Measurements from ENCODE around the gene CAPN2.
"Not testable (repeated sequence)": the region's sequence is repeated elsewhere in the genome, so short reads cannot be mapped to it uniquely, and the experiment has no call there.

Gene CAPN2

DNA sequence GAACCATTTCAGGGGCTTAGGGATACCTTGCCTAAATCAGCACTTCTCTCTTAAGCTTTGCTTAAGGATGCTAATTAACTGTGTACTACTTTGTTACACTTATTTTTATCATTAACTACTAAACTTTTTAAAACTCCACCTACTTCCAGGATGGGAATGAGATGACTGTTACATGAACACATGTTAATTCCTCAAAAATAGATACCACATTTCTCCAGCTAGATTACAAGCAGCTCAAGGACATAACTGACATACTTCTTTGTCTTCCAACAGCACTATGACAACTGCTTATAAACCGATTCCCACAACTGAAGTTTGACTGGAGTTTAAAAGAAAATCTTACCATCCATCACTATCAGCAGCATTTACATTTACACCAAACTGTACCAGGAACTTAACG is 79.7 kb downstream of the CAPN2 start:
- Histone ChIP-seq H3K9ac (ENCODE audit: low read length) (no peak overlapping the region), H3K4me3 (ENCODE audit: low read depth in 1 of 2, low read length in 2 of 2) (no peak overlapping the region), H3K9me3 (ENCODE audit: low read length) (no peaks in the 10 kb centered on the region), H3K27me3 (ENCODE audit: control insufficient read depth in 1 of 2, insufficient read depth in 2 of 2, low read length in 2 of 2) (no peaks in the 10 kb centered on the region), H3K36me3 (ENCODE audit: insufficient read depth, low read length) (peaks cover 37% of the 10 kb centered on the region), H3K27ac (ENCODE audit: low read depth, low read length) (no peak overlapping the region), H3K4me1 (ENCODE audit: insufficient read depth, low read length) (no peaks in the 10 kb centered on the region)

GRCh38 chr1:223793716-223794115 is 81.4 kb downstream of the CAPN2 start:
- H3K9ac ChIP-seq (ENCODE audit: low read length) = no peak overlapping the region
- H3K9me3 ChIP-seq (ENCODE audit: low read length) = no peaks in the 10 kb centered on the region
- no peaks in the 10 kb centered on the region for H3K4me1 ChIP-seq (ENCODE audit: insufficient read depth, low read length)
- no peak overlapping the region for H3K4me3 ChIP-seq (ENCODE audit: low read depth in 1 of 2, low read length in 2 of 2)
- no peak overlapping the region for H3K27ac ChIP-seq (ENCODE audit: low read depth, low read length)
- H3K36me3 ChIP-seq (ENCODE audit: insufficient read depth, low read length) = peaks cover 44% of the 10 kb centered on the region
- no peaks in the 10 kb centered on the region for H3K27me3 ChIP-seq (ENCODE audit: control insufficient read depth in 1 of 2, insufficient read depth in 2 of 2, low read length in 2 of 2)

- no peak overlapping the region for H3K9ac ChIP-seq (ENCODE audit: low read length)
- peaks cover 42% of the 10 kb centered on the region for H3K36me3 ChIP-seq (ENCODE audit: insufficient read depth, low read length)
- no peaks in the 10 kb centered on the region for H3K27me3 ChIP-seq (ENCODE audit: control insufficient read depth in 1 of 2, insufficient read depth in 2 of 2, low read length in 2 of 2)
- H3K27ac ChIP-seq (ENCODE audit: low read depth, low read length) = no peak overlapping the region
- no peaks in the 10 kb centered on the region for H3K4me1 ChIP-seq (ENCODE audit: insufficient read depth, low read length)
- H3K4me3 ChIP-seq (ENCODE audit: low read depth in 1 of 2, low read length in 2 of 2) = no peak overlapping the region
- H3K9me3 ChIP-seq (ENCODE audit: low read length) = no peaks in the 10 kb centered on the region
Measured at GRCh38 chr1:223794136-223794880, 82.0 kb downstream of the CAPN2 start.

- Histone ChIP-seq H3K27ac (ENCODE audit: low read depth, low read length) (no peak overlapping the region), H3K4me3 (ENCODE audit: low read depth in 1 of 2, low read length in 2 of 2) (no peak overlapping the region), H3K27me3 (ENCODE audit: control insufficient read depth in 1 of 2, insufficient read depth in 2 of 2, low read length in 2 of 2) (no peaks in the 10 kb centered on the region), H3K9me3 (ENCODE audit: low read length) (no peaks in the 10 kb centered on the region), H3K9ac (ENCODE audit: low read length) (no peak overlapping the region), H3K36me3 (ENCODE audit: insufficient read depth, low read length) (peaks cover 56% of the 10 kb centered on the region), H3K4me1 (ENCODE audit: insufficient read depth, low read length) (no peaks in the 10 kb centered on the region)
Measured at GRCh38 chr1:223796210-223796609, 83.9 kb downstream of the CAPN2 start.

DNA sequence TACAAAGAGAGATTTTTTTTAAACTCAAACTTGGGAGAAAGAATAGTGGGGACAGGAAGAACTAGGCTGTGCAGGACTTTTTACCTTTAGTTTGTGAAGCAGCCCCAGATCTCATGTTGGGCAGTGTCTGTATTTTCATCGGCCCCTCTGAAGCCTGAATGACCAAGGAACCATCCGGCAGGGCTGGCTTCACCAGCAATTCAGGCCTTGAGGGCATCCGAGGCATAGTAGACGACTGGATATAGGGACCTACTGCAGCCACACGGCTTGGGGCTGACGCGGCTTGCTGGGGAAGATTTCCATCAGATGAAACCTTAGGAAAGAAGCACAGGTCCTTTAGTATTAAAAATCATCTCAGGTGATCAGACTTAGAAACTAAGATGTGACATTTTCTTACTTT is 89.7 kb downstream of the CAPN2 start:
- no peak overlapping the region for H3K9ac ChIP-seq (ENCODE audit: low read length)
- no peak overlapping the region for H3K27ac ChIP-seq (ENCODE audit: low read depth, low read length)

GRCh38 chr1:223802602-223803001 is 90.3 kb downstream of the CAPN2 start:
- Histone ChIP-seq H3K36me3 (ENCODE audit: insufficient read depth, low read length) (peaks cover 67% of the 10 kb centered on the region), H3K4me3 (ENCODE audit: low read depth in 1 of 2, low read length in 2 of 2) (no peak overlapping the region), H3K9me3 (ENCODE audit: low read length) (no peaks in the 10 kb centered on the region), H3K27ac (ENCODE audit: low read depth, low read length) (no peak overlapping the region), H3K4me1 (ENCODE audit: insufficient read depth, low read length) (no peaks in the 10 kb centered on the region), H3K27me3 (ENCODE audit: control insufficient read depth in 1 of 2, insufficient read depth in 2 of 2, low read length in 2 of 2) (no peaks in the 10 kb centered on the region), H3K9ac (ENCODE audit: low read length) (no peak overlapping the region)

More for the DNA sequence above, 89.7 kb downstream of the CAPN2 start:
- H3K36me3 ChIP-seq (ENCODE audit: insufficient read depth, low read length) = peaks cover 67% of the 10 kb centered on the region
- no peak overlapping the region for H3K4me3 ChIP-seq (ENCODE audit: low read depth in 1 of 2, low read length in 2 of 2)
- H3K4me1 ChIP-seq (ENCODE audit: insufficient read depth, low read length) = no peaks in the 10 kb centered on the region
- no peaks in the 10 kb centered on the region for H3K9me3 ChIP-seq (ENCODE audit: low read length)
- no peaks in the 10 kb centered on the region for H3K27me3 ChIP-seq (ENCODE audit: control insufficient read depth in 1 of 2, insufficient read depth in 2 of 2, low read length in 2 of 2)

- Histone ChIP-seq H3K9me3 (ENCODE audit: low read length) (no peaks in the 10 kb centered on the region), H3K4me3 (ENCODE audit: low read depth in 1 of 2, low read length in 2 of 2) (no peak overlapping the region), H3K27ac (ENCODE audit: low read depth, low read length) (no peak overlapping the region), H3K4me1 (ENCODE audit: insufficient read depth, low read length) (no peaks in the 10 kb centered on the region), H3K36me3 (ENCODE audit: insufficient read depth, low read length) (peaks cover 61% of the 10 kb centered on the region), H3K27me3 (ENCODE audit: control insufficient read depth in 1 of 2, insufficient read depth in 2 of 2, low read length in 2 of 2) (no peaks in the 10 kb centered on the region), H3K9ac (ENCODE audit: low read length) (no peak overlapping the region)
Measured at GRCh38 chr1:223803211-223803610, 90.9 kb downstream of the CAPN2 start.

DNA sequence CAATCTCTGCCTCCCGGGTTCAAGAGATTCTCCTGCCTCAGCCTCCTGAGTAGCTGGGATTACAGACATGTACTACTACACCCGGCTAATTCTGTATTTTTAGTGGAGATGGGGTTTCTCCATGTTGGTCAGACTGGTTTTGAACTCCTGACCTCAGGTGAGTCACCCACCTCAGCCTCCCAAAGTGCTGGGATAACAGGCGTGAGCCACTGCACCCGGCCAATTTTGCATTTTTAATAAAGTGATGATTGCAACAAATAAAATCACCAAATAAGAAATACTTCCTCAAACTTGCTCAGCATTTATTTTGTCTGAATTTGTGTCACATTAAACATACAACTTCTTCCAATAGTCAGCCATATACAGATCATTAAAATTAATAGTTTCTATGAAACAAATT is 97.6 kb downstream of the CAPN2 start:
- not testable (repeated sequence) for H3K9ac ChIP-seq (ENCODE audit: low read length); H3K9me3 ChIP-seq (ENCODE audit: low read length); H3K27ac ChIP-seq (ENCODE audit: low read depth, low read length); H3K4me1 ChIP-seq (ENCODE audit: insufficient read depth, low read length); H3K27me3 ChIP-seq (ENCODE audit: control insufficient read depth in 1 of 2, insufficient read depth in 2 of 2, low read length in 2 of 2); H3K4me3 ChIP-seq (ENCODE audit: low read depth in 1 of 2, low read length in 2 of 2)
- peaks cover 41% of the 10 kb centered on the region for H3K36me3 ChIP-seq (ENCODE audit: insufficient read depth, low read length)

GRCh38 chr1:223810586-223810985 is 98.2 kb downstream of the CAPN2 start:
- Histone ChIP-seq H3K27me3 (ENCODE audit: control insufficient read depth in 1 of 2, insufficient read depth in 2 of 2, low read length in 2 of 2) (no peaks in the 10 kb centered on the region), H3K4me1 (ENCODE audit: insufficient read depth, low read length) (peaks cover 5% of the 10 kb centered on the region), H3K4me3 (ENCODE audit: low read depth in 1 of 2, low read length in 2 of 2) (no peak overlapping the region), H3K27ac (ENCODE audit: low read depth, low read length) (no peak overlapping the region), H3K9me3 (ENCODE audit: low read length) (no peaks in the 10 kb centered on the region), H3K36me3 (ENCODE audit: insufficient read depth, low read length) (peaks cover 39% of the 10 kb centered on the region), H3K9ac (ENCODE audit: low read length) (no peak overlapping the region)

- no peaks in the 10 kb centered on the region for H3K9me3 ChIP-seq (ENCODE audit: low read length)
- no peak overlapping the region for H3K4me3 ChIP-seq (ENCODE audit: low read depth in 1 of 2, low read length in 2 of 2)
- peaks cover 34% of the 10 kb centered on the region for H3K36me3 ChIP-seq (ENCODE audit: insufficient read depth, low read length)
- peaks cover 5% of the 10 kb centered on the region for H3K4me1 ChIP-seq (ENCODE audit: insufficient read depth, low read length)
- no peaks in the 10 kb centered on the region for H3K27me3 ChIP-seq (ENCODE audit: control insufficient read depth in 1 of 2, insufficient read depth in 2 of 2, low read length in 2 of 2)
- no peak overlapping the region for H3K9ac ChIP-seq (ENCODE audit: low read length)
- no peak overlapping the region for H3K27ac ChIP-seq (ENCODE audit: low read depth, low read length)
Measured at GRCh38 chr1:223811634-223812101, 99.3 kb downstream of the CAPN2 start.

DNA sequence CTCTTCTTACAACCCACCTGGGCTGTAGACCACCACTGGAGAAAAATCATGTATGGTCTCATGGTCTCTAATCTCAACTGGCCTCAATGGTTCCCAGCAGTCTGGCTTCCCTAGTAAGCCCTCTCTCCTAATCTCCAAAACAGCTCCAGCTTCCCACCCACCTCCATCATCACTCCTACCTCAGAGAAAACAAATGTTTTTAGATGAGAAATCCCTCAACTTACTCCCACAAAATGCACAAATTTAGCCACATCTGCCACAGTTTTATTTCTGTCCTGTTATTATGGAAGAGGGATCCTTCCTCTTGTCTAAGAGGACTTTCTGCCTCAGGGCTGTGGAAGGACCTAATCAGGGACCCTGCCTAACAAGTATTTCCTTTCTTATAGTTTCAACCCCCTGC is 101.3 kb downstream of the CAPN2 start:
- Histone ChIP-seq H3K36me3 (ENCODE audit: insufficient read depth, low read length) (peaks cover 34% of the 10 kb centered on the region), H3K4me1 (ENCODE audit: insufficient read depth, low read length) (peaks cover 5% of the 10 kb centered on the region), H3K4me3 (ENCODE audit: low read depth in 1 of 2, low read length in 2 of 2) (no peak overlapping the region)

More for the DNA sequence above, 101.3 kb downstream of the CAPN2 start:
- Histone ChIP-seq H3K9me3 (ENCODE audit: low read length) (no peaks in the 10 kb centered on the region), H3K9ac (ENCODE audit: low read length) (no peak overlapping the region), H3K27me3 (ENCODE audit: control insufficient read depth in 1 of 2, insufficient read depth in 2 of 2, low read length in 2 of 2) (no peaks in the 10 kb centered on the region), H3K27ac (ENCODE audit: low read depth, low read length) (no peak overlapping the region)
